GM18907 (cell line): Measurements from ENCODE around the gene GNAT2.

ENCODE experiments used
- ATAC-seq: cut with Tn5 transposase; IDR thresholded peaks from one replicate; pipeline ENCODE4 v1.9.1; 2021; ENCODE audit warnings: mild to moderate bottlenecking, moderate library complexity; ENCODE audit not compliant: unreplicated experiment

Gene GNAT2

GRCh38 chr1:109642626-109643025, 23.2 kb upstream of the GNAT2 start:
- no peak for ATAC-seq

GRCh38 chr1:109641861-109642260, 22.4 kb upstream of the GNAT2 start:
- no peak for ATAC-seq

GRCh38 chr1:109641078-109641740, 21.8 kb upstream of the GNAT2 start:
- no peak for ATAC-seq

- peak; percentile 66 for ATAC-seq
These were observed 21.0 kb upstream of the GNAT2 start for GRCh38 chr1:109640285-109640865.

GRCh38 chr1:109639841-109640184, 20.4 kb upstream of the GNAT2 start:
- peak; percentile 10 for ATAC-seq

- ATAC-seq = no peak
These were observed 19.8 kb upstream of the GNAT2 start for GRCh38 chr1:109639063-109639840.

- ATAC-seq = no peak
These were observed 18.0 kb upstream of the GNAT2 start for GRCh38 chr1:109637446-109637845.

- ATAC-seq = no peak
These were observed 17.0 kb upstream of the GNAT2 start for GRCh38 chr1:109636201-109636952.

GRCh38 chr1:109635862-109636200, 16.4 kb upstream of the GNAT2 start:
- ATAC-seq = no peak

GRCh38 chr1:109634771-109635750, 15.6 kb upstream of the GNAT2 start:
- no peak for ATAC-seq

- ATAC-seq = no peak
These were observed 14.9 kb upstream of the GNAT2 start for GRCh38 chr1:109634292-109634691.

- no peak for ATAC-seq
These were observed 13.4 kb upstream of the GNAT2 start for GRCh38 chr1:109632671-109633346.

- no peak for ATAC-seq
These were observed 12.4 kb upstream of the GNAT2 start for GRCh38 chr1:109631513-109632505.

GRCh38 chr1:109630898-109631512, 11.6 kb upstream of the GNAT2 start:
- ATAC-seq = no peak

- no peak for ATAC-seq
These were observed 10.9 kb upstream of the GNAT2 start for GRCh38 chr1:109630081-109630897.

GRCh38 chr1:109629372-109630030, 10.1 kb upstream of the GNAT2 start:
- ATAC-seq = no peak
